Hypothalamus (tissue), 51 donors: ENCODE results near the gene FHIT.
"Not testable (repeated sequence)": the region's sequence is repeated elsewhere in the genome, so short reads cannot be mapped to it uniquely, and the experiment has no call there.

Experiments used
- DNase-seq, 51 donors: peaks; one replicate each; lab custom pipeline; 2025; lab: John Stamatoyannopoulos, UW

Gene FHIT

DNA sequence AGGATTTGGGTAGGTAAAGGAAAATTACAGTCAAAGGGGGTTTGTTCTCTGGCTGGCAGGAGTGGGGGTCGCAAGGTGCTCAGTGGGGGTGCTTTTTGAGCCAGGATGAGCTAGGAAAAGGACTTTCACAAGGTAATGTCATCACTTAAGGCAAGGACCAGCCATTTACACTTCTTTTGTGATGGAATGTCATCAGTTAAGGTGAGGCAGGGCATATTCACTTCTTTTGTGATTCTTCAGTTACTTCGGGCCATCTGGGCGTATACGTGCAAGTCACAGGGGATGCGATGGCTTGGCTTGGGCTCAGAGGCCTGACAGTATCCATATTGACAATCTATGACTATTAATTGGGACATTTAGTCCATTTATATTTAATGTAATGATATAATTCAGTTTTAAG lies 578.9 kb downstream of the FHIT start:
- DNase-seq, result not testable (repeated sequence)

DNA sequence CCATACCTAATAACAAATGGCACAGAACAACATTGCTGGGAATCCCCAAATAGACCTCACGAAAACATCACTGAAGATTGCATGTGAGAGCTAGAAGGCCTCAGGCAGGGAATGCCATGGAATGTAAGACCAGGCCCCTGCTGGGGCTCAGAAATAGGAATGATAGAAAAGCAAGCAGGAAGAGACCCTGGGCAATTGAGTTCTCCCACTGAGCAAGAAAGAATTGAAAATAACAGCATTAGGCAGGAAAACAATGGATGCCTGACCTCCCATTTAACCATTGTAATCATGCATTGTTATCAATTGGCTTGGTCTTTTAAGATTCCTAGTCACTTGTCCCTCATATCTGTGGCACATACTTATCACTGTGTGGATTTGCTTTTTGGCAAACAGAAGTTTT lies 581.6 kb downstream of the FHIT start:
- no peak for DNase-seq

DNA sequence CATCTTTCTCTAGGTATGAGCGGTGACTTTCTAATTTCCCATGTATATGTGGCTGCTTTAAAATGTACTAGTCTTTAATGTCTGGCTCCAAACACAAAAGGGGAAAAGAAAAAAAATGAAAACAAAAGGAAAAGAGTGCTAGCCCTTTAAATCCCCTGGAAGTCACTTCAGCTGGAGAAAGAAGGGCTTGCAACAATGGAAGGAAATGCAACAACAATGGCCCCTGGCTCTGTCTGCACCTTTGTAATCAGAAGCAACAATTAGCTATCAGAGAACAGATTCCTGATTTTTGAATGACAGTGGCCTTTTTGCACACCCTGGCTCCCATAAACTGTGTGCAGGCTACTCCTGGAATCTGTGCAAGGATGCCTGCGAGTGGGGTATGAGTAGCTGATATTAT lies 591.2 kb downstream of the FHIT start:
- no peak for DNase-seq

DNA sequence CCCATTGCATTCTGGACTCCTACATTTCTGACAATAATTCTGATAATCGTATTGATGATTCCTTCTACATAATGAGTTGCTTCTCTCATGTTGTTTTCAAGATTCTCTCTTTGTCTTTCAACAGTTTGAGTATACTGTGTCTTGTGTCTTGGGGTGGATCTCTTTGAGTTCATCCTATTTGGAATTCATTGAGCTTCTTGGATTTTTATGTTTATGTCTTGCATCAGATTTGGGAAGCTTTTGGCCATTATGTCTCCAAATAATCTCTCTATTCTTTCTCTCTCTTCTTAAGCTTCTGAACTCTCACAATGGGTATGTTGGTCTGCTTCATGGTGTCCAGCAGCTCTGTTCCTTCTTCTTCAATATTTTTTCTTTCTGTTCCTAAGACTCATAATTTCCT lies 592.2 kb downstream of the FHIT start:
- no peak for DNase-seq

DNA sequence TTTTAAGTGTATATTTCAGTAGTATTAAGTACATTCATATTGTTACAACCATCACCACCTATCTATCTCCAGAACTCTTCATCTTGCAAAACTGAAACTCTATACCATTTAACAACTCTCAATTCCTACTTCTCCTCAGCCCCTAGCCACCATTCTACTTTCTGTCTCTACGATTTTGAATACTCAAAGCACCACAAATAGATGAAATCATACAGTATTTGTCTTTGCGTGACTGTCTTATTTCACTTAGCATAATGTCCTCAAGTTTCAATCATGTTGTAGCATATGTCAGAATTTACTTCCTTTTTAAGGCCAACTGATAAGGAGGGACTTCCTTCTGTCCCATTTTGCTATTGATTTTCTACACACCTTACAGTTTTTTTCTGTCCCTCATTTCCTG lies 593.3 kb downstream of the FHIT start:
- no peak for DNase-seq

DNA sequence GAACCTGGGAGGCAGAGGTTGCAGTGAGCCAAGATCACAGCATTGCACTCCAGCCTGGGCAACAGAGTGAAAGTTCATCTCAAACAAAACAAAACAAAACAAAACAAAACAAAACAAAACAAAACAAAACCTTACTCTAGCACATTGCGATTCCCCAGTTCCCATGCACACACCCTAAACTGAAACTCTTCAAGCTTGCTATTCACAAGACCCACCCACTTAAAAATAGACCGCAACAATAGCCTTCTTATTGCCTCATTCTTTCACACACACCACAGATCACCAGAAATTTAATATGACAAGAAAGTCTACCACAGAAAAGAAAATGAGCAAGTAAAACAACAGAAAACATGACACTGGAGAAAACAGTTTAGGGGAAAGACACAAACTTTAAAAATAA lies 598.4 kb downstream of the FHIT start:
- no peak for DNase-seq

DNA sequence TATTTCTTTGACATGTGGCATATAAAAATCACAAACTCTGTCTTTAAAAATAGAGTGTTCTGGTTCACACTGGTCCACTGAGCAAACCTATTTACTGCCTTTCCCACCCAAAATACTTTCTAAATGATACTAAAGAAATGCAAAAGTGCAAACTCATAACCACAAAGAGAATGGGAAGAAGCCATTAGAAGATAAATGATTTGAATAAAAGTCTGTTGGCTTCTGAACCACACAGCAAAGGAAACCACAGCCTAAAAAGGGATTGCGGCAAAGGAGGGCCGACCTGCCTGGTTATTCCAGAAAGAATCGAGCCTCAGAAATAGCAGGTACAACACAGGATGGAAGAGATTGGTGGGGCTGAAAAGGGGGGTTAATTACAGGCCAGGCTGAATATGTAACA lies 599.5 kb downstream of the FHIT start:
- no peak for DNase-seq

DNA sequence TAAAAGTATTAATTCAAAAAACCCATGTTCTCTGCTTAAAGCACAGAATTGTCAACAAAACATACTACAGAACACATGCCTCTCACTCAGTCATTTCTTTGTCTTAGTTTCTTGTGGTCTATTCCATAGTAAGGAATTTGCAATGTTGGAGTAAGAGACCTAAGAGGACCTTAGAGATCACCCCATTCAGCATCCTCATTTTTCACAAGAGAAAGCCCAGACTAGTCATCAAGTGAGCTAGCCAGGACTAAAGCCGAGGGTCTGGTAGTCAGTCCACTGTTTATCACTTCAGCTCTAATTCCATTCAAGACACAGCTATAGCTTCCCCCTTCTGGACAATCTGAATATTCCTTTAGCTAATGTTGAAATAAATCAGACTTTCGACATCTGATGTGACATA lies 601.1 kb downstream of the FHIT start:
- no peak for DNase-seq

DNA sequence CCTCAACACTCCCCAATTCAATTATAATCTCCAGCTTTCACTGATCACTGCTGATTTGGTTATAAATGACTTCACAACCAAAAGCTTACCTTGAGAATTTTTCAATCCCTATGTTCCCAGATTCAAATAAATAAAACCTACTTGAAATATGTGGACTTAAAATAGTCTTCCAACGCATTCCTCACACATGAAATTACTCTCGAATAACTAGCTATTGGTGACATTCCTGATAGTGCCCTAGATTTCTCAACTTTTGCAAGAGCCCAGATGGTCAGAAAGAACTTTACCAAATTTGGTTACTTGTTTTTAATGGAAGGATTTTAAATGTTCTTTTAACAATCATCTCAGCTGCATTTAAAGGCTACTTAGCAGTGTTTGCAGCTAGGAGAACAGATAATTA lies 605.5 kb downstream of the FHIT start:
- no peak for DNase-seq

DNA sequence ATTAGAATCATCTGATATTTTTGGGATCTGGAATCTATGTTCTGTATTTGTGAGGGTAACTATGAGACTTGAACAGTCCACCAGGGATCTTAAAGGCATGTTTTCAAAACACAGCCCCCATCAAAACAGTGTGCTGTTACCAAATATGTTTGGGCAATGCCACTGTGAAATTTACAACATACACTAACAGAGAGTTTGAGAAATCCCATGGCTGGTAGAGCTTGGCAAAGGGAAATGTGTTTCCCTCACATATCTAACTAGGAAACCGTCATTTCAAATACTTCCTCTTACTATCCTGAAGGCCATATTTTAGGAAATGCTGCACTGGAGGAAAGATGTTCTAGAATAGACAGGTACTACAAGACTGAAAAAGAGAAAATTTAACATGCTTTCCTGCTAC lies 607.4 kb downstream of the FHIT start:
- no peak for DNase-seq

DNA sequence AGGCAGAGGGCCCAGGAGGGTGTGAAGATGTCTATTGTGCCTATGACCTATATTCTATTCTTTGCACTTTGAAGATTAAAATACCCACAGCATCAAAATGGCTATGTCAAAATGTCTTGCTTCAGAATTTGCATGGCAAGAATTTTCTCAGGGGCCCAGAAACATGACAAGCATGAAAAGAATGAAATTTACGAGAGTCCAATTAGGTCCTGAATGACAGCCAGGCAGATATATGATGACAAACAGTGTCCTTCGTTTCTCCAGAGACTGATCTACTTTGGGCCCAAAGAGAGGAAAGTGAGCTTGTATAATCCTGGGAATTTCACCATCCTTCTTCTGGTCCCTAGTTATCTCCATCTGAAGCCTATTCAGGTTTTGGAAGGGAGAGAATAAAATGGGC lies 609.9 kb downstream of the FHIT start:
- DNase-seq, result no peak

DNA sequence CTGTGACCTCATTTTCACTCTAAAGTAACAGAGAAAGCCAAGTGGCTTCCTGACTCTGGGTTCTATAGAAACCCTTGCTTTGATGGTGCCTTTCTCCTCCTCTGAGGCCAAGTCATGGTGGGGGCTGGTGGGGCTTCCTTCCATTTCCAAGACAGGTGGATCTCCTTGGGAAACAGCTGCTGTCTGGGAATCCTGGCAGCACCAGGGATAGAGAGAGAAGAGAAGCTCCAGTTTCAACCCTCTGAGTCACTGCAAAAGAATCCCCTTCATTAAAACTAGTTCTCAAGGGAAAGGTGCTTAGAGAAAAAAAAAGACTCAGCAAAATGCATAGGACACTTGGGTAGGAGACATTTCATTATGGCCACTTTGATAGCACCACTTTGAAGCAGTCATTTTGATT lies 614.4 kb downstream of the FHIT start:
- DNase-seq, result no peak

DNA sequence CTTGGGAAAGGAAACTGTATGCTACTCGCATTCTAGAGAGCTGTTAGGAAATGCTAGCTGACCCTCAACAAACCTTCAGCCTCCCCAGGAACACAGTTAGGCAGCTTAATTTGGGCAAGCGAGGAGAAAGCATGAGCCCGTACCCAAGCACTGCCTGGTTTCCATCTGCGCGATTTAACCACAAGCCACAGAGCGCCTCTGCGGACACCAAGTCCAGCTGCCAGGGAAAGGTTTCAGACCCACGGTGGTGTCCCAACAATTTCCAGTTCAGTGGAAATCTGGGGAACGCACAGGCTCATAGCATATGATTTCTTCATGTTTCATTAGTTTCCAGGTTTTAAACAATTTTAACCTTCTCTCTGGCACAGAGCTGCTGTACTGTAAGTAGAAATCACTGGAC lies 617.6 kb downstream of the FHIT start:
- DNase-seq, result no peak

DNA sequence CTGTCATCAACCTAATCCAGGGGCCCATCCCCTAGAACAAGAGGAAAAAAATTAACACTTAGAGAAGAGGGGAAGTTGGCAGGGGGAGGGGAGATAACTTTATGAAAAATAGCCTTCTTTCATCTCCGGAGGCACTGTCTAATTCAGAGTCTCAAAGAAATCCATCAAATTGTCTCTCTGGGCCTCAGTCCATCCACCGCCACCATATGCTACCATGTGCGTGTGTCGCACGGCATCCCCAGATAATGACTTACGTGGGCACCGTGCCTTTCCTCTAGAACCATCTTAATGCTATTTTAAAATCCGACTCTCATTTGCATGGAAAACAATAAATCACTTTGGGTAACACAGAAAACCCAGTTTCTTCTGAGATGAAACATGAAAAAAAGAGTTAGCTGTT lies 619.7 kb downstream of the FHIT start:
- DNase-seq, result no peak

DNA sequence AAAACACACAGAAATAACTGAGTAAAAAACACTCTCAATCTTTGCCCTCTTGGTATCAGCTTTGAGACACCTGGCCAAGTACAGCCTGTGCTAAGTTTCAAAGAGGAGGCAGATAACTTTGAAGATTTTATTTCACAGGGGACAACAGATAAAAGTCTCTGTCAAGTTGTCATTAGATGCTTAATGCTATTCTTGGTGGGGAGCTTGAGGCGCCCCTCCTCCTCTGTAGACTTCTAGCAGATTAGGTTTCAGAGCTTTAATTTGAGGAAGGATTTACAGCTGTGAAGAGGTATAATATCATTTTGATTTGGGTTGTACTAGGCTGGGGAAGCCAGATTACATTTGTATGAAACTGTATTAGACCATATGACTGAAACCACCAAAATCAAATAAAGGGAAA lies 620.3 kb downstream of the FHIT start:
- no peak for DNase-seq

DNA sequence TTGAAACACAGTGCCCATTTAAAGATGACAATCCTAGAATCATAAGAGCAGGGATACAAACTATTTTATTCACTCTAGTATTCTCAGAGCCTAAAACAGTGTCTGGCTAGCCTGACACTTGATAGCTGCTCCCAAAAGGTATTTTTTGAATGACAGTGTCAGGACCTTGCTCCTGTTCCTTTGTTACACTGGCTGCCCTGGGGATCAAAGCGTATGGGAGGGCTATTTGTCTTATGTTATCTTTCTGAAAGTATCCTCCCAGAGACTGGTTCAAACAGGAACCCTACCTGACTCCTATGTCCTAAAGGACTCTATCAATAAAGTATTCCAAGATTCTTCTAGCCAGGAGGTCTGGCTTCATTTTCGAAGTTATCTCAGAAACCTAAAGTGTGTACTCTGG lies 621.4 kb downstream of the FHIT start:
- DNase-seq, result no peak

DNA sequence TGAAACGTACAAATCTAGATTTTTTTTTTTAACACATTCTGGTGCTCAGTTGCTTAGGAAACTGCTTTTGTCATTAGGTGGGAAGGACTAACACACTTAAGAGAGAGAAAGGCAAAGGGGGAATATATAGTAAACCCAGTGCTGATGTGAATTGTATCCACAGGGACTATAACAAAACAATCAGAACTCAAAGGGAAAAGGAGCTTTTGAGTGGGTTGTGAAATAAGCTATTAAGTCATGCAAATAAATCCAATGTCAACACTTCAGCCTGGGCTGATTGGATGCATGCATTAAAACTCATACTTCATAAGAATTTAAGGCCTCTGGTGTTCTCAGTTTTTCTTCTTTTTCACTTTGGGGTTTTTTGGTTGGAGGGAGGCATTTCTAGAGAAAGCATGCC lies 628.9 kb downstream of the FHIT start:
- no peak for DNase-seq

DNA sequence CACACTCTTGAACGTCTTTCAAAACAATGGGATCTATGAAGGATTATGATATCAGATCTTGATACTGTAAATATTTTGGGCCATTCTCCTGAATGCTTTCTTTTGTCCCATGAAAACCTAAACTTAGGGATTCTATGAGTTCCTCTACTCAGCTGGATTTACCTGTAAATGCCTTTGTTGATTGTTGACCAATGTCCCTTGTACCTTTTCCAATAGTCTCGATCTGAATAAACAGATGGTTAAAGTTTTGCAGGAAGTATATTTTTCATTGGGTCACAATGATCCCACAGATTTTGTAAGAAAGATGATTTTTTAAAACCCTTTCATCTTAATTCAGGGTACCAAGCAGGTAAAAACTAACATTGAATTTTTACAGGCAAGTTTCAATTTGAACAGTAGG lies 634.1 kb downstream of the FHIT start:
- DNase-seq, result no peak

DNA sequence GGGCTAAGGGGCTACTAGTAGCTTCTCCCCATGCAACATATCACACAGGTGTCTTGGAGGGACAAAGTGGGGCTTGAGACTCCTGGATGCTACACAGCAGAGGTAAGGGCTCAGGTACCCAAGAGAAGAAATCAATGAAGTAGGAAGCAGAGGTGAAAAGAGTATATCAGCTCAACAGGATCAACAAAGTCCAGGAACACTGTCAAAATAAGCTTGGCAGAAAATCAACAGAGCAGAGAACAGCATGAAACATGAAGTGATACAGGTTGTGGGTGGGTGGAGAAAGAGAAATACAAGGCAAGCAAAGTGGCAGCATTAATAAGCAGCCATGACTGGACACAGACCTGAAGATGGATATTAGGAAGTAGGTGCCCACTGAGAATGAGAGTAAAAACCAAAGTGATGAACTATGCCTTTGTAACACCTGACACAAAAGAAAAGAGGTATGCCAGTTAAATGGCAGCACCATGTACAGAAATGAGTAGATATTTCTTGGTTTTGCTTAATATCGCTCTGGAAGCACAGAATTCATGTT lies 637.4 kb downstream of the FHIT start:
- DNase-seq, result no peak

DNA sequence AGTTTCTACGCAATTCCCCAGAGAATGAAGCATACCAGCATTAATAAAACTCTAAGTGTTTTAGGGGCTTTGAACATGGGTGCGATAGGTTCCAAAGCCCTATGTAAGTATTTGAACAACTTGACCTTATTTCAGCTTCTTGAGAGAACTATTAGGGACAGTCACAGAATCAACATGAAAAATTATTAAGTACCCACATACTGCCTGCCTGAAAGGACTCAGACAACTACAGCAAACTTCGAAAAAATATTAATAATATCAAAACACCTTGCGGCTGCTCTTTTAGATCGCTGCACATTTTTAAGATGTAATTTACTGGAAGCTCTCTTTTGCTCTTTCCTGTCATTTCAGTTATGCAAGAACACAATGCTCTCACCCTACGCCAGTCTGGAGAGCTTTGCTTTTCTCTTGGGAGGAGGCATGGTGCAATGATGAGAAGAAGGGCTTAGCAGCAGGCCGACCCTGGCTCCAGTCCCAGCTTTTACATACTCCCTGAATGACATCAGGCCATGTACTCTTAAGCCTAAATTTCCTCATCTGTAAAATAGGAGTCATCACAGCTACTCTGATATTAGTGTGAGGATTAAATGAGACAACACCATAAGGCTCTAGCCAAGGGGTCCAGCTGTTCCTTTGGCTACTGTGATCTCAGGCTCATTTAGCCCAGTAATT lies 640.7 kb downstream of the FHIT start:
- peak in 1 of 51 donors; percentile 10 for DNase-seq

DNA sequence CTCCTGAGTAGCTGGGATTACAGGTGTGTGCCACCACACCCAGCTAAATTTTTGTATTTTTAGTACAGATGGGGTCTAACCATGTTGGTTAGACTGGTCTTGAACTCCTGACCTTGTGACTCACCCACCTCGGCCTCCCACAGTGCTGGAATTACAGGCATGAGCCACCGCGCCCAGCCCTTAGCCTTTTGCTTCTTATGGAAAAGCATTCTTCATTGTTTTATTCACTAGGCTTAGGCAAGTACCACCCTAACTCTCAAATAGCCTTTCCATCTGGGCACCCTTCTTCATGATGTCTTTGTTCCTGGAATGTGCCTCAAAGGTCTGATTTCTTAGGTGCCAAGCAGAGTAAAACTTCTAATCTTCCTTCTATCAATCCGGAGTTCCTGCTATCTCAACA lies 641.8 kb downstream of the FHIT start:
- no peak for DNase-seq

DNA sequence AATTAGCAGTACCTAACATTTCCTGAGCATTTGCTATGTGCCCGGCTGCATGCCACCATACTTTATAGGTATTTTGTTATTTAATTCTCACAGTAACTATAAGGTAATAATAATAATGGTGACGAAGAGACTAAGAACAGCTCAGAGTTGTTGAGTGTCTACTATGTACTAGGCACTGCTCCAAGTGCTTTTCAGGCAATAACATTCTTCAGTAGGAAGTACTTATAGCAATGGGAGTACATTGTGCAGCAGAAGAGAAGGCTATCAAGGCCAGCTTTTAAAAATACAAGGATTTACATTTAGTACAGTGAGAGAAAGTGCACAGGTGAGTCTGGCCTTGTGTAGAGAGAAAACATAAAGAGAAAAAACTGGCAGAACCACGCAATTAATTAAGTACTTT lies 647.4 kb downstream of the FHIT start:
- DNase-seq, result no peak

DNA sequence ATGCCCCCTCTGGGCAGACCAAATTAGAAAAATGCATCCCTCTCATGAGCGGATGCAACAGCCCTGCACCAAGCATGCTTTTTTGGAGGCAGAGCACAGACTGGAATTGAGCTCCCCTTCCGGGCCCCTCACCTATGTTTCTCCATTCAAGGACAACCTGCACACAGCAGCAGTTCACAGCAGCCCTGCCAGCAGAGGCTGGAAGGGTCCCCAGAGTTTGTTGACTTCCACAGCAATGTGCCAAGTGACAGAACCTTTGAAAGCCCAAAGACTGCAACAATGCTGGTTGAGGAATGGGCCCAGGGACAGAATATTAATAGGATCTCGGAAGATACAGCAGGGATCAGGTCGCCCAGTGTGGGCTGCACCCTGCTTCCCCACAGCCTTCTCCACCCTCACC lies 650.4 kb downstream of the FHIT start:
- peak in 1 of 51 donors; percentile 1 for DNase-seq
